ENCODE measurements around the gene RBM8A.

The RBM8A gene

GRCh38 chr1:145967288-145967687 is 40.0 kb upstream of the RBM8A start:
- Histone ChIP-seq H3K4me1 (peaks cover 6% of the 10 kb centered on the region), H3K27me3 (ENCODE audit: control insufficient read depth, insufficient read depth, low read length) (no peaks in the 10 kb centered on the region), H3K79me2 (peaks cover 6% of the 10 kb centered on the region), H3K36me3 (ENCODE audit: control insufficient read depth, insufficient read depth, low read length) (no peaks in the 10 kb centered on the region), H3K9ac (no peak overlapping the region), H3K4me2 (ENCODE audit: low read length) (no peak overlapping the region), H3K4me3 (ENCODE audit: low read depth, low read length) (no peak overlapping the region), H3K9me3 (ENCODE audit: control insufficient read depth, low read length) (no peaks in the 10 kb centered on the region), H2AFZ (no peak overlapping the region), H3K27ac (no peak overlapping the region)
- TF ChIP-seq CTCF (IDR thresholded peaks at IDR 0.05), result no peak

DNA sequence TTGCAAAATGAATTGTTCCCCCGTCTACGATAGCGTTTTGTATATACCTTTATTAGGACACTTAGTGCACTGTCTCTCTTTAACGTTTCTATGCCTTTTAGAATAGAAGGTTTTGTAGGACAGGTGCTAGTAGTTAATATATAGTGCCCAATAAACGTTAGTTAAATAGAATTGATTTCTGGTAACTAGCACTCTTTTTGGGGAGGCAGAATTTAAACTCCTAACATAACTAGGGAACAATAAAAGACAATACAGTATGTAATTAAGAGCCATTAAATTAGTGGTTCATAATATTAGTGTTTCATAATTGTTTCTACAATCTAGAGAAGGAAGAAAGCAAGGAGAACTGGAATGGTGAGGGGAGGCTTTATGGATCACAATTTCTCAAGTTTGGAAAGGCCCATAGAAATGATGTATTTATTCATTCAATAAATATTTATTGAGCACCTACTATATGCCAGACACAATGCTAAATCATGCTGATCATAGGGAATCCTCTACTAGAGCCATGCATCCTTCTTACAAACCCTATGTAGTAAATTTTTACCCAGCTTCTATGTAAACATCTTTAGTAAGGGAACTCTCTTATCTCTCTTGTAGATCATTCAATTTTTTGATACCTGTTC is 37.9 kb upstream of the RBM8A start:
- Histone ChIP-seq H3K79me2 (peaks cover 9% of the 10 kb centered on the region), H3K27ac (peak overlapping the region; percentile 92), H2AFZ (peak overlapping the region; percentile 67), H3K4me3 (ENCODE audit: low read depth, low read length) (peak overlapping the region; percentile 48), H3K4me2 (ENCODE audit: low read length) (peak overlapping the region; percentile 78), H3K27me3 (ENCODE audit: control insufficient read depth, insufficient read depth, low read length) (no peaks in the 10 kb centered on the region), H3K9me3 (ENCODE audit: control insufficient read depth, low read length) (no peaks in the 10 kb centered on the region), H3K9ac (no peak overlapping the region), H3K36me3 (ENCODE audit: control insufficient read depth, insufficient read depth, low read length) (no peaks in the 10 kb centered on the region), H3K4me1 (peaks cover 6% of the 10 kb centered on the region)
- TF ChIP-seq CTCF (IDR thresholded peaks at IDR 0.05), result no peak

- peak within 1 kb of the TSS; percentile 92 for H3K27ac ChIP-seq
- peaks cover 8% of the 10 kb centered on the region for H3K4me1 ChIP-seq
- H3K27me3 ChIP-seq (ENCODE audit: control insufficient read depth, insufficient read depth, low read length), result no peaks in the 10 kb centered on the region
- H3K4me2 ChIP-seq (ENCODE audit: low read length), result peak within 1 kb of the TSS; percentile 78
- H3K79me2 ChIP-seq, result peaks cover 7% of the 10 kb centered on the region
- H2AFZ ChIP-seq, result peak within 1 kb of the TSS; percentile 67
- no peak within 1 kb of the TSS for H3K9ac ChIP-seq
- H3K9me3 ChIP-seq (ENCODE audit: control insufficient read depth, low read length), result no peaks in the 10 kb centered on the region
- no peaks in the 10 kb centered on the region for H3K36me3 ChIP-seq (ENCODE audit: control insufficient read depth, insufficient read depth, low read length)
- H3K4me3 ChIP-seq (ENCODE audit: low read depth, low read length), result peak within 1 kb of the TSS; percentile 48
- no peak for TF ChIP-seq CTCF (IDR thresholded peaks at IDR 0.05)
Observed at GRCh38 chr1:145964328-145965118, 37.2 kb upstream of the RBM8A start, which contains the start of the genes ANKRD34A and POLR3GL. Gene ANKRD34A (minus strand): TSS chr1:145964575. CDS start chr1:145961759, 2,816 bp downstream. Gene POLR3GL (plus strand): TSS chr1:145964690. CDS start chr1:145974866, 10,176 bp downstream.

GRCh38 chr1:145963265-145964019 is 36.2 kb upstream of the RBM8A start:
- Histone ChIP-seq H3K4me3 (ENCODE audit: low read depth, low read length) (peak overlapping the region; percentile 48), H2AFZ (peak overlapping the region; percentile 82), H3K9me3 (ENCODE audit: control insufficient read depth, low read length) (no peaks in the 10 kb centered on the region), H3K27me3 (ENCODE audit: control insufficient read depth, insufficient read depth, low read length) (no peaks in the 10 kb centered on the region), H3K4me1 (peaks cover 10% of the 10 kb centered on the region), H3K9ac (no peak overlapping the region), H3K79me2 (peaks cover 6% of the 10 kb centered on the region), H3K27ac (peak overlapping the region; percentile 92), H3K4me2 (ENCODE audit: low read length) (peak overlapping the region; percentile 78), H3K36me3 (ENCODE audit: control insufficient read depth, insufficient read depth, low read length) (no peaks in the 10 kb centered on the region)
- TF ChIP-seq CTCF (IDR thresholded peaks at IDR 0.05), result no peak
